T47D (cell line): ENCODE data around the gene FAM114A2.
"Not testable (repeated sequence)": the region's sequence is repeated elsewhere in the genome, so short reads cannot be mapped to it uniquely, and the experiment has no call there.

Experiments used
- DNase-seq, 2 experiments: peaks; one replicate each; pipeline versions ENCODE4 v3.0.0 to v3.0.0-alpha.2; 2011 to 2012; ENCODE audit warnings: low read depth in 1 of 2, low spot score in 1 of 2
- JUND ChIP-seq: IDR thresholded peaks from 2 replicates; pipeline ENCODE4 v1.6.1; 2012; ENCODE audit warnings: low read depth
- in situ Hi-C: cut with HindIII; loops from 2 replicates; pipeline ENCODE4 v1.10.0; 2016; ENCODE audit warnings: low sequenced_read_pairs, low pct_unique_long_range_greater_than_20kb

Gene FAM114A2

GRCh38 chr5:154039458-154039829 lies 734 bp upstream of the FAM114A2 start:
- in situ Hi-C loops = no loop called here
- DNase-seq = no peak
- TF ChIP-seq JUND = no peak

GRCh38 chr5:154038261-154038706 lies 426 bp downstream of the FAM114A2 start:
- peak; percentile 17 to 38 for DNase-seq
- TF ChIP-seq JUND = no peak
- in situ Hi-C loops = no loop called here

GRCh38 chr5:154034944-154035343 lies 3.8 kb downstream of the FAM114A2 start:
- in situ Hi-C loops = no loop called here
- no peak for DNase-seq
- TF ChIP-seq JUND = no peak

DNA sequence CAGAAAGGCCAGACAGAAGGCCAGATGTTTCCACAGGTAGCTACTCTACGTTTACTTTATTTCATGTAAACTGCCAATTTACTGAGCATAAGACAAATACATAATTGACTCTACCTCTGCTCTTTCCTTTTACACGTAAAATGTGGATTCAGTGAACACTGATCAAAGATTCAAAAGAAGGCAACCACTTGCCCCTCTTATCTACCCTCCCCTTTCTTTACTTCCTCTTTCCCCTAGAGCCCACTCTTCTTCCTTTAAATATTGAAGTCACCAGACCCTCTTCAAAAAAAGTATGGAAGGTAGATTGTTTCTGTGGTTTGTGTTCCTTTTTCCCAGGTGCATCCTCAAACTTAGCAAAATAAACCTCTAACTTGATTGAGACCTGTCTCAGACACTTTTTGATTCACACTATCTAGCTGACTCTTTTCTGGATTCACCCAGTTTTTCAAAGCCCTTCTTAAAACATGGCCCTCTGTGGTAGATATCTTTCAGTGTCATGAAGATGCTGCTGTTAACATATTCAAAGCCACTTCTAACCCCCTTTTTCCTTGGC lies 6.7 kb downstream of the FAM114A2 start:
- no peak for DNase-seq
- in situ Hi-C loops = no loop called here

GRCh38 chr5:154025951-154026350 lies 12.8 kb downstream of the FAM114A2 start:
- DNase-seq = no peak
- in situ Hi-C loops = no loop called here
- TF ChIP-seq JUND = no peak

More for the DNA sequence above, 6.7 kb downstream of the FAM114A2 start:
- no peak for TF ChIP-seq JUND

DNA sequence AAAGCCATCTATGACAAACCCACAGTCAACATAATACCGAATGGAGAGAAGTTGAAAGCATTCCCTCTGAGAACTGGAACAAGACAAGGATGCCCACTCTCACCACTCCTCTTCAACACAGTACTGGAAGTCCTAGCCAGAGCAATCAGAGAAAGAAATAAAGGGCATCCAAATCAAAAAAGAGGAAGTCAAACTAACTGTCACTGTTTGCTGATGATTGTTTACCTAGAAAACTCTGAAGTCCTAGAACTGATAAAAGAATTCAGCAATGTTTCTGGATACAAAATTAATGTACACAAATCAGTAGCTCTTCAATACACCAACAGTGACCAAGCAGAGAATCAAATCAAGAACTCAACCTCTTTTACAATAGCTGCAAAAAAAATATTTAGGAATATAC lies 19.8 kb downstream of the FAM114A2 start:
- DNase-seq, in situ Hi-C loops: not testable (repeated sequence)

- no peak for TF ChIP-seq JUND
- in situ Hi-C loops = no loop called here
- no peak for DNase-seq
These were observed 23.5 kb downstream of the FAM114A2 start for GRCh38 chr5:154015071-154015693.

GRCh38 chr5:154010660-154011059 lies 28.1 kb downstream of the FAM114A2 start:
- DNase-seq = no peak
- in situ Hi-C loops = no loop called here
- no peak for TF ChIP-seq JUND

GRCh38 chr5:154005648-154006047 lies 33.1 kb downstream of the FAM114A2 start:
- in situ Hi-C loops = no loop called here
- no peak for TF ChIP-seq JUND
- DNase-seq = no peak

DNA sequence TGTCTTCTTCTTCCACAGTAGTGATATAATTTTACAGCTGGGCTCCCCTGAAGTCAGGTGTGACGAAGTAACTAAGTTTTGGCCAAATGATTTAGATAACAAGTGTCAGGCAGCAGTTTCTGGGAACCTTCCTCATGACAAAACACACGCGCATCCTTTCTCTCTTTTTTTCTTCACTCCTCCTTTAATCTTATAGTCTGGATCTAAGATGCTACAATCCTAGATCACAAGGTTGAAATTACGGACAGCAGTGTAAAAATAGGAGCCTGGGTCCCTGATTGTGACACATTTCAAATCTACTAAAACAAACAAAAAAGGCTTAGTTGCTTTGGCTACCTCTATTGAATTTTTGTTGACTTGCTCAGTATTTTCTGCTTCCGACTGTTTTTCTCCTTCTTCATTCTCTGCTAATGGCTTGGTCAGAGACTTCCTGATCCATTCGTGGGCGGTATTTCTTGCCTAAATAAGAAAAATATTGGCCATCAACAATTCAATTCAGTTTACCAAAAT lies 36.1 kb downstream of the FAM114A2 start:
- no peak for TF ChIP-seq JUND
- DNase-seq = no peak
- in situ Hi-C loops = no loop called here

DNA sequence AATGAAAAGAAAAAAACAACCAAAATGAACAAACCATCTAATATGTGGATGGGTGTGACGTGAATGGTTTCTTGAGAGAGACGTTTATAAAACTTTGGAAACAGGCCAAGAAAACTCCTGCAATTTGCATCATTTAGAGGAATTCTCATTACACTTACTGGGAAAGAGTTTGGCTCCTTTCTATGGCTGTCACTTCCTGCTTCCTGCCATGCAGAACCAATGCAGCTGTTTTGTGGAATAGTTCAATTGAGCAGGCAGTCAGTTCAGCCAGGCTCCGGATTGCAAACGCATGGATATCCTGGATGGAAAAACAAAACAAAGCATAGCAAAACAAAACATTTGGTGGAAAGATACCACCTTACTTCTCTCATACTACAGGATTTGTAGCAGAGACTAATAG lies 36.6 kb downstream of the FAM114A2 start:
- DNase-seq = no peak
- TF ChIP-seq JUND = no peak
- in situ Hi-C loops = no loop called here

GRCh38 chr5:154000703-154001102 lies 38.0 kb downstream of the FAM114A2 start:
- in situ Hi-C loops = no loop called here
- no peak for DNase-seq
- TF ChIP-seq JUND = no peak

DNA sequence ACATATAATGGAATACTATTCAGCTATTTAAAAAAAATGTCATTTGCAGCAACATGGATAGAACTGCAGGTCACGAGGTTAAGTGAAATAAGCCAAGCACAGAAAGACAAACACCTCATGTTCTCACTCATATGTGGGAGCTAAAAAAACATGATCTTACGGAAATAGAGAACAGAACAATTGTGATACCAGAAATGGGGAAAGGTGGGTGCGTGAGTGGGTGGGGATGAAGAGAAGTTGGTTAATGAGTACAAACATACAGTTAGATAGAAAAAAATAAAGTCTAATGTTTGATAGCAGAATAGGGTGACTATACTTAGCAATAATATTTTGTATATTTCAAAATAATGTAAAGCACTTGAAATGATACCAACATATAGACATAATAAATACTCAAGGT lies 38.7 kb downstream of the FAM114A2 start:
- in situ Hi-C loops = no loop called here

GRCh38 chr5:153998768-153999167 lies 39.9 kb downstream of the FAM114A2 start:
- TF ChIP-seq JUND = no peak
- in situ Hi-C loops = no loop called here
- DNase-seq = no peak

More for the DNA sequence above, 38.7 kb downstream of the FAM114A2 start:
- DNase-seq = no peak
- no peak for TF ChIP-seq JUND
